SK-N-MC (cell line): ENCODE data around the gene EMP2.

Experiments used
- EZH2 ChIP-seq: fragments of 200-600 bp; sonication (generic); IDR thresholded peaks from one replicate; pipeline ENCODE4 v1.6.1; 2017; ENCODE audit warnings: antibody characterized with exemption
- FOXP2 ChIP-seq: optimal IDR thresholded peaks from 2 replicates; pipeline ENCODE3; 2011; ENCODE audit warnings: mild to moderate bottlenecking, moderate library complexity; ENCODE audit not compliant: insufficient read depth; ENCODE audit errors: extremely low read length, control extremely low read depth
- POLR2AphosphoS5 ChIP-seq: IDR thresholded peaks from 2 replicates; pipeline ENCODE4 v1.6.1; 2012; ENCODE audit warnings: mild to moderate bottlenecking, low read depth, low read length, borderline replicate concordance

DNA sequence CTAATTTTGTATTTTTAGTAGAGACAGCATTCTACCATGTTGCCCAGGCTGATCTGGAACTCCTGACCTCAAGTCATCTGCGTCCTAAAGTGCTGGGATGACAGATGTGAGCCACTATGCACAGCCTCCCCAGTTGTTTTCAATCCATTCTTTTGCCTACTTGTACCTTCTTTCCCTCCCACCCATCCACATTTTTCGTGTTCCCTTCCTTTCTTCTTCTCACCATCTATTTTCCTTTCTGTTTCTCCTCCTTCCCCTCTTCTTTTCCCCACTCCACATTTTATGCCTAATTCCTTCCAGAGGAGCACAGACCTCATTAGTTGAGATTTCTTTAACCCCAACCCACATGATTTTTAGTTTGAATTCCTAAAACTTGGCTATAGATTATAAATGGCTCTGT is 100.2 kb downstream of the EMP2 start:
- TF ChIP-seq EZH2 (no peak), POLR2AphosphoS5 (no peak), FOXP2 (no peak)
